AG04450 (cell line): ENCODE data around the gene ADGRV1. TPM values are rescaled to one million over a fixed set of nuclear protein-coding genes. Genes with fewer than 3 reads are reported as not detected.
A peak's percentile ranks its signal among the peaks of the same experiment; 100 is the strongest.

Source experiments
- CTCF ChIA-PET: fragments of 300-600, 350-600 bp; formaldehyde crosslinking; extraction: SDS; loops from one replicate; lab custom pipeline; 2022; ENCODE audit warnings: antibody characterized with exemption, inconsistent platforms; lab: Charles Lee
- POLR2A ChIA-PET: fragments of 350-600 bp; formaldehyde crosslinking; extraction: SDS; loops from one replicate; lab custom pipeline; 2021; ENCODE audit warnings: antibody characterized with exemption, inconsistent platforms; lab: Yijun Ruan, JAX
- DNase-seq: peaks from one replicate; pipeline ENCODE4 v3.0.0-alpha.2; 2011; ENCODE audit warnings: low read depth, low spot score
- H3K27ac ChIP-seq: one replicate; pipeline ENCODE4 v1.5.1; 2012; ENCODE audit warnings: low read depth, low read length, control low read depth
- H3K27me3 ChIP-seq: one replicate; pipeline ENCODE4 v1.6.0; 2012; ENCODE audit warnings: low read length; ENCODE audit not compliant: control insufficient read depth, insufficient read depth
- H3K4me3 ChIP-seq: 2 replicates; pipeline ENCODE4 v1.5.1; 2011; ENCODE audit warnings: mild to moderate bottlenecking, low read depth, low read length, control low read depth
- H3K9me3 ChIP-seq: 2 replicates; pipeline ENCODE4 v1.5.1; 2012; ENCODE audit warnings: low read length; ENCODE audit not compliant: control insufficient read depth, insufficient read depth
- CTCF ChIP-seq: IDR thresholded peaks from 2 replicates; pipeline ENCODE4 v1.5.1; 2011; ENCODE audit warnings: low read depth, low read length, control low read depth, inconsistent platforms
- polyA plus RNA-seq: library from polyadenylated mRNA; depleted of rRNA; stranded (reverse); fragments of >200 nt; gene quantifications from 2 replicates; pipeline ENCODE4 v1.2.3, GENCODE V29; 2011

The ADGRV1 gene
- polyA plus RNA-seq, 1 experiment = 0.06 TPM

DNA sequence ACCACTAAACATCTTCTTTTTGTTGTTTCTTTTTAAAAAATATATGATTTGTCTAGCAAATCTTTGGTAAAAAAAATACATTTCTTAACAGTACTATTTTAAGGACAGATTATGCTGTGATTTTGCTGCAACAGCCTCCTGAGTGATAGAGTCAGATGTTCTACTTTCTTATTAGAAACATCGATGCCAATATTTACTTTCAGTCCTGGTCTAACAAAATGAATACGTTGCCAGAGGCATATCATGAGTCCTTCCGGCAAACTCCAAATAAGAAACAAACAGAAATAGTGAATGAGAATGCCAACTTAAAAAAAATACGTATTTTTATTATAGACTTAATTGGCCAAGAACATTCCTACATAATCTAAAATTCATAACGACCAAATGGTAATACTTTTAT is 371.5 kb downstream of the ADGRV1 start:
- DNase-seq = no peak
- no peaks in the 10 kb centered on the region for H3K27me3 ChIP-seq
- ChIA-PET POLR2A (no interaction called here), CTCF (no interaction called here)
- no peak overlapping the region for H3K4me3 ChIP-seq
- no peak for TF ChIP-seq CTCF
- no peak overlapping the region for H3K27ac ChIP-seq
- H3K9me3 ChIP-seq = no peaks in the 10 kb centered on the region

DNA sequence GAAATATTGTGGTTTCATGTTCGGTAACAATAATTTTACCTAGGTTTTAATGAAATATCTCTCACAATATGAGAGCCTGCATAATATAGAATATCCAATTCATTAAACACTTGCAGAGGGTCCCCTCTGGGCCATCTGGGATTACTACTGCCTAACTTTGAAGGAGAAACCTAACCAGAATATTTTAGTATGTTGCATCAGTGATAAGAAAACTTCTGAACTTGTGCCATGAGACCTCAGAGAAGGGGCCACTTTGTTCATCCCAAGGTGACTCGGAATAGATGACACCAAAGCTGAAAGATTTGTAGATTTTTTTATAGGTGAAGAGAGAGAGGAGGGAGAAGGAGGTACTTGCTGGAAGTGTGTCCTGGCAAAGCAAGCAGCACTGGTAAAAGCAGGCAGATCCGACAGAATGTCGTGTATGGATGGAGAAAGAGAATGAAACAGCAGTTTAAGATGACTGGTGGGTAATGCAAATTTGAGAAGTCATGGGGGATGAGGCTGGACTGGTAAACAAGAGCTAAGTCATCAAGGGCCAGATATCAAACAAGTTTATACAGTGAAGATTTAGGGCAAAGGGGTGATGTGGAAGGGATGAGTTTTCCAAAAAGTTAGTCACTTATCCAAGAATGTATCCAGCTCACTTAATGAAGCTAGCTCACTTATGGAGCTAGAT is 372.3 kb downstream of the ADGRV1 start:
- DNase-seq = no peak
- ChIA-PET POLR2A (no interaction called here), CTCF (interaction anchor here (0.6 to 5.3 kb wide), 29 partner anchors 14 to 489 kb away, joined by 3 to 259 read pairs (median 6); partner anchors contain the start of gene ARRDC3)
- no peak for TF ChIP-seq CTCF
- Histone ChIP-seq H3K27me3 (no peaks in the 10 kb centered on the region), H3K9me3 (no peaks in the 10 kb centered on the region), H3K4me3 (no peak overlapping the region), H3K27ac (no peak overlapping the region)

- no peaks in the 10 kb centered on the region for H3K9me3 ChIP-seq
- ChIA-PET POLR2A (interaction anchor here (1.6 kb wide), 1 partner anchor 451 kb away, joined by 4 read pairs; the partner anchor contains the start of gene ARRDC3), CTCF (interaction anchor here (0.6 to 5.3 kb wide), 98 partner anchors 9 to 568 kb away, joined by 3 to 259 read pairs (median 5); partner anchors contain the start of gene ARRDC3)
- H3K27ac ChIP-seq = no peak overlapping the region
- peak; percentile 26 for DNase-seq
- H3K4me3 ChIP-seq = no peak overlapping the region
- TF ChIP-seq CTCF = peak; percentile 88
- no peaks in the 10 kb centered on the region for H3K27me3 ChIP-seq
Observed at GRCh38 chr5:90932052-90932699, 373.6 kb downstream of the ADGRV1 start.

GRCh38 chr5:90933298-90933697 is 374.7 kb downstream of the ADGRV1 start:
- ChIA-PET CTCF (interaction anchor here (0.6 to 5.3 kb wide), 18 partner anchors 7 to 605 kb away, joined by 3 to 259 read pairs (median 15); partner anchors contain the start of gene ARRDC3), POLR2A (interaction anchor here (1.6 kb wide), 1 partner anchor 450 kb away, joined by 4 read pairs; the partner anchor contains the start of gene ARRDC3)
- Histone ChIP-seq H3K27me3 (no peaks in the 10 kb centered on the region), H3K4me3 (no peak overlapping the region), H3K27ac (no peak overlapping the region), H3K9me3 (no peaks in the 10 kb centered on the region)
- DNase-seq = no peak
- no peak for TF ChIP-seq CTCF
